ENCODE measurements around the gene ZG16B. TPM values are rescaled to one million over a fixed set of nuclear protein-coding genes. Genes with fewer than 3 reads are reported as not detected.

The ZG16B gene
- total RNA-seq, 1 experiment from 2014 or later, result 6.9 TPM

- peaks cover under 1% of the 10 kb centered on the region for H3K4me1 Mint-ChIP-seq (ENCODE audit: insufficient read depth, unreplicated experiment)
- BruUV-seq (replicated peaks), result no TSS peak
- H3K27ac Mint-ChIP-seq (ENCODE audit: low read depth, unreplicated experiment), result no peak overlapping the region
- ChIA-PET POLR2A (no interaction called here), CTCF (no interaction called here)
- no peak for DNase-seq (ENCODE audit: unreplicated experiment)
- H3K36me3 Mint-ChIP-seq (ENCODE audit: insufficient read depth, unreplicated experiment), result no peaks in the 10 kb centered on the region
- no peak for TF ChIP-seq CTCF (IDR thresholded peaks at IDR 0.05; ENCODE audit: unreplicated experiment)
- peaks cover 13% of the 10 kb centered on the region for H3K27me3 Mint-ChIP-seq (ENCODE audit: insufficient read depth, unreplicated experiment)
- H3K4me3 Mint-ChIP-seq (ENCODE audit: unreplicated experiment), result no peak overlapping the region
- intact Hi-C loops (cut with micrococcal nuclease), result no loop called here
- H3K9me3 Mint-ChIP-seq (ENCODE audit: unreplicated experiment), result peaks cover 10% of the 10 kb centered on the region
These were observed 22.1 kb downstream of the ZG16B start for GRCh38 chr16:2852003-2852730.

- peaks cover 10% of the 10 kb centered on the region for H3K9me3 Mint-ChIP-seq (ENCODE audit: unreplicated experiment)
- ChIA-PET CTCF (interaction anchor here (0.7 kb wide), 1 partner anchor 45 kb away, joined by 3 read pairs; no protein-coding TSS in a partner anchor), POLR2A (no interaction called here)
- no TSS peak for BruUV-seq (replicated peaks)
- DNase-seq (ENCODE audit: unreplicated experiment), result no peak
- H3K36me3 Mint-ChIP-seq (ENCODE audit: insufficient read depth, unreplicated experiment), result no peaks in the 10 kb centered on the region
- peaks cover 6% of the 10 kb centered on the region for H3K4me1 Mint-ChIP-seq (ENCODE audit: insufficient read depth, unreplicated experiment)
- H3K27ac Mint-ChIP-seq (ENCODE audit: low read depth, unreplicated experiment), result no peak overlapping the region
- peaks cover 13% of the 10 kb centered on the region for H3K27me3 Mint-ChIP-seq (ENCODE audit: insufficient read depth, unreplicated experiment)
- intact Hi-C loops (cut with micrococcal nuclease), result no loop called here
- H3K4me3 Mint-ChIP-seq (ENCODE audit: unreplicated experiment), result no peak overlapping the region
- no peak for TF ChIP-seq CTCF (IDR thresholded peaks at IDR 0.05; ENCODE audit: unreplicated experiment)
These were observed 22.8 kb downstream of the ZG16B start for GRCh38 chr16:2852731-2853507.

- peaks cover 6% of the 10 kb centered on the region for H3K4me1 Mint-ChIP-seq (ENCODE audit: insufficient read depth, unreplicated experiment)
- peaks cover 13% of the 10 kb centered on the region for H3K27me3 Mint-ChIP-seq (ENCODE audit: insufficient read depth, unreplicated experiment)
- ChIA-PET POLR2A (no interaction called here), CTCF (interaction anchor here (0.7 to 1.9 kb wide), 6 partner anchors 10 to 180 kb away, joined by 3 to 7 read pairs (median 4); no protein-coding TSS in a partner anchor)
- H3K36me3 Mint-ChIP-seq (ENCODE audit: insufficient read depth, unreplicated experiment), result no peaks in the 10 kb centered on the region
- intact Hi-C loops (cut with micrococcal nuclease), result no loop called here
- no peak for TF ChIP-seq CTCF (IDR thresholded peaks at IDR 0.05; ENCODE audit: unreplicated experiment)
- H3K4me3 Mint-ChIP-seq (ENCODE audit: unreplicated experiment), result no peak overlapping the region
- peaks cover 10% of the 10 kb centered on the region for H3K9me3 Mint-ChIP-seq (ENCODE audit: unreplicated experiment)
- DNase-seq (ENCODE audit: unreplicated experiment), result no peak
- no peak overlapping the region for H3K27ac Mint-ChIP-seq (ENCODE audit: low read depth, unreplicated experiment)
- BruUV-seq (replicated peaks), result no TSS peak
These were observed 23.5 kb downstream of the ZG16B start for GRCh38 chr16:2853531-2854073.

GRCh38 chr16:2854700-2855309 lies 24.7 kb downstream of the ZG16B start:
- DNase-seq (ENCODE audit: unreplicated experiment), result no peak
- TF ChIP-seq CTCF (IDR thresholded peaks at IDR 0.05; ENCODE audit: unreplicated experiment), result peak; percentile 73
- Mint-ChIP-seq H3K9me3 (ENCODE audit: unreplicated experiment) (peaks cover 10% of the 10 kb centered on the region), H3K4me1 (ENCODE audit: insufficient read depth, unreplicated experiment) (peaks cover 6% of the 10 kb centered on the region), H3K4me3 (ENCODE audit: unreplicated experiment) (no peak overlapping the region), H3K27ac (ENCODE audit: low read depth, unreplicated experiment) (no peak overlapping the region), H3K27me3 (ENCODE audit: insufficient read depth, unreplicated experiment) (peaks cover under 1% of the 10 kb centered on the region), H3K36me3 (ENCODE audit: insufficient read depth, unreplicated experiment) (no peaks in the 10 kb centered on the region)
- intact Hi-C loops (cut with micrococcal nuclease), result no loop called here
- BruUV-seq (replicated peaks), result no TSS peak
- ChIA-PET POLR2A (interaction anchor here (0.7 to 0.9 kb wide), 2 partner anchors 19 to 77 kb away, joined by 3 read pairs; no protein-coding TSS in a partner anchor), CTCF (interaction anchor here (0.6 to 1.9 kb wide), 7 partner anchors 9 to 179 kb away, joined by 3 to 7 read pairs (median 4); no protein-coding TSS in a partner anchor)
